ENCODE results near the gene TGM4. TPM values are rescaled to one million over a fixed set of nuclear protein-coding genes. Genes with fewer than 3 reads are reported as not detected.
A peak's percentile ranks its signal among the peaks of the same experiment; 100 is the strongest.

Gene TGM4
- total and polyA plus RNA-seq, 4 donors, result 0.01 TPM; not detected in 3

DNA sequence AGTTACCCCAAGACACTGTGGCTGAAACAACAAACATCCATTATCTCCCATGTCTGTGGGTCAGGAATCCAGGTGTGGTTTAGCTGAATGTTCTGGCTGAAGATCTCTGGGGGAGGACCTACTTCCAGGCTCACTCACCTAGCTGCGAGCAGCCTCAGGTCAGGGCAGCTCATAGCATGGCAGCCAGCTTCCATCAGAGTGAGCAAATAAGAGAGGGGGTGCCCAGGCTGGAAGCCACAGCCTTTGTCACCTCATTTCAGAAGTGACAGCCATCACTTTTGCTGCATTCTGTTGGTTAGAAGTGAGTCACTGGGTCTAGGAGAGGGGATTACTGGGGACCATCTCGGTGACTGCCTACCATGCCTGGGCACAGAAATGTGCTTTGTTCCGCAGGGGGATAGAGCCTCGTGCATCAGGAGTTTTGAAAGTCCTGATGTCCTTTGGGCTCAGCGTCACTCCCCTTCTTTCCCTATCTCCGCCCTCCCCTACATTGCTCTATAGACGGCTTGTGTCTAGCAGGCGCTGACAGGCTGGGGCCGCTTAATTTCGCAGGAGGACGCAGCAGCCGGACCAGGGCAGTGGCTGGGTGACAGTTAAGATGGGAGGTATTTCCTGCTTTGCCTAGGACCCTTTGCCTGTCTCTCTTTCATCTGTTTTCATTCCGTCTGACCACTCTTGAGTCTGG lies 25.4 kb downstream of the TGM4 start:
- ATAC-seq (ENCODE audit: insufficient read depth, low FRiP score) (no peak), DNase-seq (peak in 1 of 3 donors; percentile 6)
- H3K4me3 ChIP-seq, result no peak overlapping the region
- no peak overlapping the region for H3K9ac ChIP-seq (ENCODE audit: insufficient read depth in 1 of 2, low read length in 2 of 2)
- no peak overlapping the region for H3K27ac ChIP-seq (ENCODE audit: low read depth in 1 of 2, low read length in 1 of 2)
- WGBS, 2 donors, result 62 to 76% methylated on average over 13 of the region's 13 CpGs
- H3K36me3 ChIP-seq (ENCODE audit: control insufficient read depth in 4 of 4, insufficient read depth in 4 of 4, low read length in 4 of 4), result no peaks in the 10 kb centered on the region
- TF ChIP-seq, protein P1, sequence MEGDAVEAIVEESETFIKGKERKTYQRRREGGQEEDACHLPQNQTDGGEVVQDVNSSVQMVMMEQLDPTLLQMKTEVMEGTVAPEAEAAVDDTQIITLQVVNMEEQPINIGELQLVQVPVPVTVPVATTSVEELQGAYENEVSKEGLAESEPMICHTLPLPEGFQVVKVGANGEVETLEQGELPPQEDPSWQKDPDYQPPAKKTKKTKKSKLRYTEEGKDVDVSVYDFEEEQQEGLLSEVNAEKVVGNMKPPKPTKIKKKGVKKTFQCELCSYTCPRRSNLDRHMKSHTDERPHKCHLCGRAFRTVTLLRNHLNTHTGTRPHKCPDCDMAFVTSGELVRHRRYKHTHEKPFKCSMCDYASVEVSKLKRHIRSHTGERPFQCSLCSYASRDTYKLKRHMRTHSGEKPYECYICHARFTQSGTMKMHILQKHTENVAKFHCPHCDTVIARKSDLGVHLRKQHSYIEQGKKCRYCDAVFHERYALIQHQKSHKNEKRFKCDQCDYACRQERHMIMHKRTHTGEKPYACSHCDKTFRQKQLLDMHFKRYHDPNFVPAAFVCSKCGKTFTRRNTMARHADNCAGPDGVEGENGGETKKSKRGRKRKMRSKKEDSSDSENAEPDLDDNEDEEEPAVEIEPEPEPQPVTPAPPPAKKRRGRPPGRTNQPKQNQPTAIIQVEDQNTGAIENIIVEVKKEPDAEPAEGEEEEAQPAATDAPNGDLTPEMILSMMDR (IDR thresholded peaks at IDR 0.05; ENCODE audit: control extremely low read depth, extremely low read depth), result no peak
- peaks cover 0 to 3% (median 0%) of the 10 kb centered on the region in 5 donors for H3K4me1 ChIP-seq (ENCODE audit: control insufficient read depth in 5 of 5, insufficient read depth in 5 of 5, low read length in 5 of 5)
- peaks cover 0 to 2% (median 0%) of the 10 kb centered on the region in 4 donors for H3K9me3 ChIP-seq (ENCODE audit: control insufficient read depth in 4 of 4, insufficient read depth in 3 of 4, low read length in 3 of 4)
- peaks cover 0 to 3% (median 0%) of the 10 kb centered on the region in 3 donors for H3K27me3 ChIP-seq (ENCODE audit: control insufficient read depth in 3 of 3, insufficient read depth in 3 of 3, low read length in 2 of 3)

GRCh38 chr3:44902628-44903027 lies 28.2 kb downstream of the TGM4 start:
- Histone ChIP-seq H3K36me3 (ENCODE audit: control insufficient read depth in 4 of 4, insufficient read depth in 4 of 4, low read length in 4 of 4) (no peaks in the 10 kb centered on the region), H3K9me3 (ENCODE audit: control insufficient read depth in 4 of 4, insufficient read depth in 3 of 4, low read length in 3 of 4) (peaks cover 0 to 4% (median 0%) of the 10 kb centered on the region in 4 donors), H3K9ac (ENCODE audit: insufficient read depth in 1 of 2, low read length in 2 of 2) (no peak overlapping the region), H3K4me3 (no peak overlapping the region), H3K27ac (ENCODE audit: low read depth in 1 of 2, low read length in 1 of 2) (no peak overlapping the region), H3K4me1 (ENCODE audit: control insufficient read depth in 5 of 5, insufficient read depth in 5 of 5, low read length in 5 of 5) (peaks cover 0 to 3% (median 0%) of the 10 kb centered on the region in 5 donors), H3K27me3 (ENCODE audit: control insufficient read depth in 3 of 3, insufficient read depth in 3 of 3, low read length in 2 of 3) (peaks cover 0 to 3% (median 0%) of the 10 kb centered on the region in 3 donors)
- WGBS, 2 donors, result 58 to 75% methylated on average over 4 of the region's 4 CpGs
- DNase-seq (no peak), ATAC-seq (ENCODE audit: insufficient read depth, low FRiP score) (no peak)
- TF ChIP-seq, protein P1 (IDR thresholded peaks at IDR 0.05; ENCODE audit: control extremely low read depth, extremely low read depth), result no peak

GRCh38 chr3:44903314-44903713 lies 28.9 kb downstream of the TGM4 start:
- 38 to 39% methylated on average over 2 of the region's 2 CpGs for WGBS, 2 donors
- Histone ChIP-seq H3K36me3 (ENCODE audit: control insufficient read depth in 4 of 4, insufficient read depth in 4 of 4, low read length in 4 of 4) (no peaks in the 10 kb centered on the region), H3K9me3 (ENCODE audit: control insufficient read depth in 4 of 4, insufficient read depth in 3 of 4, low read length in 3 of 4) (peaks cover 0 to 4% (median 0%) of the 10 kb centered on the region in 4 donors), H3K4me3 (no peak overlapping the region), H3K4me1 (ENCODE audit: control insufficient read depth in 5 of 5, insufficient read depth in 5 of 5, low read length in 5 of 5) (peaks cover 0 to 3% (median 0%) of the 10 kb centered on the region in 5 donors), H3K27ac (ENCODE audit: low read depth in 1 of 2, low read length in 1 of 2) (no peak overlapping the region), H3K27me3 (ENCODE audit: control insufficient read depth in 3 of 3, insufficient read depth in 3 of 3, low read length in 2 of 3) (peaks cover 0 to 3% (median 0%) of the 10 kb centered on the region in 3 donors), H3K9ac (ENCODE audit: insufficient read depth in 1 of 2, low read length in 2 of 2) (no peak overlapping the region)
- no peak for ATAC-seq (ENCODE audit: insufficient read depth, low FRiP score)
- TF ChIP-seq, protein P1 (IDR thresholded peaks at IDR 0.05; ENCODE audit: control extremely low read depth, extremely low read depth), result no peak
- no peak for DNase-seq

Data from lung (tissue), 12 donors.